H1 (cell line): ENCODE measurements around the gene TAF3. TPM values are rescaled to one million over a fixed set of nuclear protein-coding genes. Genes with fewer than 3 reads are reported as not detected.

Source experiments
- CTCF ChIA-PET: fragments of 300-600 bp; sonication (Branson Sonifier 250); formaldehyde crosslinking; loops from one replicate; lab custom pipeline; 2021; ENCODE audit not compliant: partially characterized antibody; lab: Charles Lee
- POLR2A ChIA-PET: fragments of 300-600 bp; sonication (Branson Sonifier 250); formaldehyde crosslinking; loops from one replicate; lab custom pipeline; 2021; ENCODE audit warnings: inconsistent platforms; ENCODE audit not compliant: partially characterized antibody; lab: Charles Lee
- DNase-seq, 2 experiments: peaks; one replicate each; pipeline versions ENCODE4 v3.0.0 to v3.0.0-alpha.2; 2010 to 2022; ENCODE audit warnings: low spot score in 2 of 2, low read depth in 1 of 2, mixed read lengths in 1 of 2
- FAIRE-seq: peaks from 2 replicates; lab custom pipeline; 2011; peaks lifted over from hg19 to GRCh38; lab: Jason Lieb, UNC
- H2AFZ ChIP-seq: 2 replicates; pipeline ENCODE4 v1.8.1; 2012; ENCODE audit warnings: low read length, inconsistent platforms
- H2AK5ac ChIP-seq: 2 replicates; pipeline ENCODE4 v1.6.1; 2013; ENCODE audit warnings: low read depth, low read length
- H2BK120ac ChIP-seq: replicated peaks from 2 replicates; pipeline ENCODE3; 2013; ENCODE audit warnings: low read depth, low read length, inconsistent platforms
- H2BK12ac ChIP-seq: 2 replicates; pipeline ENCODE4 v1.6.1; 2013; ENCODE audit warnings: low read depth, low read length
- H2BK15ac ChIP-seq: 2 replicates; pipeline ENCODE4 v1.6.1; 2013; ENCODE audit warnings: low read length
- H2BK20ac ChIP-seq: 2 replicates; pipeline ENCODE4 v1.6.1; 2013; ENCODE audit warnings: low read length
- H2BK5ac ChIP-seq: 2 replicates; pipeline ENCODE4 v1.6.1; 2013; ENCODE audit warnings: low read depth, low read length
- H3K14ac ChIP-seq: 2 replicates; pipeline ENCODE4 v1.6.1; 2013; ENCODE audit warnings: inconsistent platforms; ENCODE audit not compliant: insufficient read length
- H3K18ac ChIP-seq: 2 replicates; pipeline ENCODE4 v1.6.1; 2013; ENCODE audit warnings: low read length; ENCODE audit errors: extremely low read depth
- H3K23ac ChIP-seq: 2 replicates; pipeline ENCODE4 v1.6.1; 2013; ENCODE audit warnings: inconsistent platforms; ENCODE audit not compliant: insufficient read length
- H3K23me2 ChIP-seq: 2 replicates; pipeline ENCODE4 v1.6.1; 2013; ENCODE audit warnings: low read depth, low read length
- H3K27ac ChIP-seq: 2 replicates; pipeline ENCODE4 v1.6.1; 2011; ENCODE audit warnings: low read depth, low read length, inconsistent platforms
- H3K27me3 ChIP-seq, 4 experiments: replicated peaks in 1 of 4; 1 replicate in 1 of 4; 2 replicates in 3 of 4; pipeline versions ENCODE4 v1.6.1 to v1.8.1; 2011 to 2013; ENCODE audit warnings: low read length in 3 of 4, mild to moderate bottlenecking in 3 of 4, inconsistent platforms in 2 of 4, mixed read lengths in 2 of 4, moderate library complexity in 1 of 4; ENCODE audit not compliant: control insufficient read depth in 3 of 4, insufficient read depth in 3 of 4; ENCODE audit errors: extremely low read depth in 1 of 4
- H3K36me3 ChIP-seq, 4 experiments: 2 replicates each; pipeline versions ENCODE4 v1.6.1 to v1.8.1; 2011 to 2013; ENCODE audit warnings: mild to moderate bottlenecking in 4 of 4, low read length in 3 of 4, moderate library complexity in 2 of 4, control low read depth in 1 of 4, inconsistent platforms in 1 of 4; ENCODE audit not compliant: insufficient read depth in 4 of 4, control insufficient read depth in 2 of 4
- H3K4ac ChIP-seq: replicated peaks from 2 replicates; pipeline ENCODE3; 2013; ENCODE audit warnings: low read length, low read depth, mixed read lengths, inconsistent platforms; ENCODE audit not compliant: insufficient read length
- H3K4me1 ChIP-seq, 4 experiments: replicated peaks in 1 of 4; 1 replicate in 1 of 4; 2 replicates in 3 of 4; pipeline versions ENCODE4 v1.6.1 to v1.8.1; 2011 to 2013; ENCODE audit warnings: low read length in 3 of 4, inconsistent platforms in 2 of 4, mixed read lengths in 1 of 4; ENCODE audit not compliant: insufficient read depth in 4 of 4, control insufficient read depth in 3 of 4
- H3K4me2 ChIP-seq, 2 experiments: 2 replicates each; pipeline versions ENCODE4 v1.6.1 to v1.8.1; 2011 to 2013; ENCODE audit warnings: low read depth in 2 of 2, low read length in 2 of 2, control low read depth in 1 of 2, inconsistent platforms in 1 of 2, mild to moderate bottlenecking in 1 of 2; ENCODE audit not compliant: insufficient read depth in 1 of 2
- H3K4me3 ChIP-seq, 4 experiments: fragments of 200-600, 300-600 bp in 1 of 4; sonication (generic), shearing (Covaris generic), sonication (Bioruptor Twin) in 1 of 4; 2 replicates each; pipeline versions ENCODE4 v1.5.1 to v1.8.1; 2011 to 2016; ENCODE audit warnings: low read length in 4 of 4, low read depth in 3 of 4, control low read depth in 2 of 4, inconsistent platforms in 2 of 4, mild to moderate bottlenecking in 2 of 4, mixed read lengths in 1 of 4, moderate library complexity in 1 of 4; ENCODE audit not compliant: insufficient read depth in 2 of 4; ENCODE audit errors: extremely low read depth in 1 of 4
- H3K56ac ChIP-seq: replicated peaks from 2 replicates; pipeline ENCODE3; 2013; ENCODE audit warnings: low read depth, mild to moderate bottlenecking, mixed read lengths, low read length, inconsistent platforms; ENCODE audit not compliant: insufficient read length
- H3K79me1 ChIP-seq: 2 replicates; pipeline ENCODE4 v1.6.1; 2013; ENCODE audit warnings: low read depth, low read length, control low read depth
- H3K79me2 ChIP-seq, 2 experiments: 2 replicates each; pipeline versions ENCODE4 v1.6.1 to v1.8.1; 2012 to 2013; ENCODE audit warnings: low read length in 2 of 2, mild to moderate bottlenecking in 2 of 2, inconsistent platforms in 1 of 2; ENCODE audit not compliant: insufficient read depth in 2 of 2, control insufficient read depth in 1 of 2
- H3K9ac ChIP-seq, 4 experiments: replicated peaks in 1 of 4; 1 replicate in 1 of 4; 2 replicates in 3 of 4; pipeline versions ENCODE4 v1.6.1 to v1.8.1; 2011 to 2013; ENCODE audit warnings: low read depth in 3 of 4, low read length in 3 of 4, control low read depth in 2 of 4, mild to moderate bottlenecking in 2 of 4, moderate library complexity in 2 of 4, inconsistent platforms in 1 of 4; ENCODE audit errors: extremely low read depth in 1 of 4
- H3K9me3 ChIP-seq, 2 experiments: 2 replicates each; pipeline versions ENCODE4 v1.6.1 to v1.8.1; 2012 to 2013; ENCODE audit warnings: mild to moderate bottlenecking in 2 of 2, moderate library complexity in 2 of 2, control low read depth in 1 of 2, inconsistent platforms in 1 of 2, low read depth in 1 of 2, low read length in 1 of 2, mixed read lengths in 1 of 2; ENCODE audit not compliant: insufficient read depth in 2 of 2
- H4K20me1 ChIP-seq, 2 experiments: replicated peaks in 1 of 2; 2 replicates each; pipeline versions ENCODE3 to v1.8.1; 2011 to 2013; ENCODE audit warnings: inconsistent platforms in 2 of 2, low read length in 2 of 2, mild to moderate bottlenecking in 1 of 2; ENCODE audit not compliant: insufficient read depth in 2 of 2, control insufficient read depth in 1 of 2
- H4K5ac ChIP-seq: 2 replicates; pipeline ENCODE4 v1.6.1; 2013; ENCODE audit warnings: low read length, low read depth, mixed read lengths, inconsistent platforms; ENCODE audit not compliant: insufficient read length
- H4K8ac ChIP-seq: 2 replicates; pipeline ENCODE4 v1.8.0; 2013; ENCODE audit warnings: mild to moderate bottlenecking, moderate library complexity, low read length, inconsistent platforms; ENCODE audit not compliant: insufficient read depth; ENCODE audit errors: extremely low read depth
- H4K91ac ChIP-seq: replicated peaks from 2 replicates; pipeline ENCODE3; 2013; ENCODE audit warnings: low read length, mixed read lengths, inconsistent platforms; ENCODE audit not compliant: insufficient read length
- CBX8 ChIP-seq: fragments of 300-800, 300-1000 bp; sonication (generic); IDR thresholded peaks from 2 replicates; pipeline ENCODE4 v1.7.1; 2016; ENCODE audit warnings: low read depth, low read length, borderline replicate concordance
- CTBP2 ChIP-seq: IDR thresholded peaks from 2 replicates; pipeline ENCODE4 v1.7.0; 2011; ENCODE audit warnings: borderline replicate concordance, mild to moderate bottlenecking, moderate library complexity, mixed read lengths, low read length; ENCODE audit not compliant: insufficient read depth, insufficient read length
- EP300 ChIP-seq, 2 experiments: IDR thresholded peaks; 1 replicate in 1 of 2; 2 replicates in 1 of 2; pipeline ENCODE4 v1.6.1; 2011 to 2012; ENCODE audit warnings: low read depth in 2 of 2, low read length in 2 of 2, mild to moderate bottlenecking in 2 of 2, borderline replicate concordance in 1 of 2, inconsistent platforms in 1 of 2, moderate library complexity in 1 of 2
- KDM4A ChIP-seq: IDR thresholded peaks from one replicate; pipeline ENCODE4 v1.7.1; 2012; ENCODE audit warnings: low read depth, mild to moderate bottlenecking, moderate library complexity, low read length, inconsistent platforms; ENCODE audit not compliant: severe bottlenecking
- ZNF274 ChIP-seq: IDR thresholded peaks from 2 replicates; pipeline ENCODE4 v1.7.0; 2012; ENCODE audit warnings: low read length, borderline replicate concordance; ENCODE audit errors: extremely low read depth
- WGBS, 2 experiments: shearing (Covaris generic) in 1 of 2; methylation state at CpG; one replicate each; pipeline versions ENCODE4 v1.1.6 to v1.1.7; 2013 to 2015; ENCODE audit warnings: low lambda C conversion rate in 2 of 2, mixed read lengths in 2 of 2, inconsistent platforms in 1 of 2, low coverage in 1 of 2, missing lambda C conversion rate in 1 of 2; ENCODE audit not compliant: insufficient replicate concordance in 2 of 2, insufficient coverage in 1 of 2, insufficient read length in 1 of 2; ENCODE audit errors: extremely low coverage in 1 of 2, missing lambda C conversion rate in 1 of 2; 5-methylcytosine and 5-hydroxymethylcytosine counted together
- polyA plus RNA-seq, 7 experiments: library from polyadenylated mRNA; depleted of rRNA in 3 of 7; stranded (reverse) in 5 of 7; unstranded in 2 of 7; fragments of >200 nt in 5 of 7; fragments of 200-250 nt in 2 of 7; gene quantifications; 1 replicate in 5 of 7; 2 replicates in 1 of 7; 4 replicates in 1 of 7; pipeline versions ENCODE4 v1.2.1 to v1.2.3, GENCODE V29; 2011 to 2013; ENCODE audit warnings: missing spikeins in 2 of 7, mixed read lengths in 2 of 7
- total RNA-seq: library from RNA; stranded (reverse); fragmentation: NEBNext Ultra II Directional; extraction: Animal tissue kit (Norgen Biotek cat#: 25700); gene quantifications from 2 replicates; pipeline ENCODE4 v1.2.1, GENCODE V29; 2021

TAF3 gene
- total and polyA plus RNA-seq, 2 of the 8 experiments (the other 6 are each of a cell fraction or from before 2014, with no cell fraction given): 1.5 to 11.2 TPM

DNA sequence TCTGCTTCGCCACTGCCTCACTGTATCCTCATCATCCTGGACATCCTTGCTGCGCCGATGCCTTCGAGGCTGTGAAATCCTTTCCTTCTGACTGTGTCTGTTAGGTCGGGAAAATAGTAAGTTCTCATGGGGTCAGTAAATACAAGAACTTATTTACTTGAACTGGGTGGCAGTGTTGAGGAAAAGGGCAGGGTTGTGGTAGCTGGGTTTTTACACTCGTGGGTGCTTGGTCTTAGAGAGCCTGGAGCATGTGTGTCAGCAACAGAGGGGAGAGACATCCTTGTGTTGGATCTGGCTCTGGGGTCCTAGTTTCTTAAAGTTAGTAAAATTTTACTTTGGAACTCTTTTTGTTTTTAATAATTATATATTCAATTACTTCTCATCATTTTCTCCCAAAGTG lies 123.3 kb downstream of the TAF3 start:
- H4K8ac ChIP-seq: no peak overlapping the region
- H3K4me3 ChIP-seq: no peak overlapping the region
- H3K23ac ChIP-seq: no peak overlapping the region
- H3K9ac ChIP-seq: no peak overlapping the region
- H3K27ac ChIP-seq: no peak overlapping the region
- H4K20me1 ChIP-seq: no peaks in the 10 kb centered on the region
- H4K5ac ChIP-seq: no peak overlapping the region
- H4K91ac ChIP-seq: no peak overlapping the region
- no peaks in the 10 kb centered on the region for H3K27me3 ChIP-seq
- no peak overlapping the region for H2BK5ac ChIP-seq
- H2BK20ac ChIP-seq: no peak overlapping the region
- no peak overlapping the region for H2AK5ac ChIP-seq
- no peaks in the 10 kb centered on the region; the same call in 1 of the 2 replicates for H3K23me2 ChIP-seq
- no peak overlapping the region for H3K18ac ChIP-seq
- H2AFZ ChIP-seq: no peak overlapping the region
- ChIA-PET CTCF (interaction anchor here (1.6 kb wide), 1 partner anchor 13 kb away, joined by 5 read pairs; no protein-coding TSS in a partner anchor), POLR2A (interaction anchor here (0.6 kb wide), 1 partner anchor 57 kb away, joined by 4 read pairs; no protein-coding TSS in a partner anchor)
- no peak overlapping the region for H3K4me2 ChIP-seq
- no peak overlapping the region for H3K4ac ChIP-seq
- no peak overlapping the region for H3K14ac ChIP-seq
- no peak overlapping the region for H2BK12ac ChIP-seq
- 92% methylated on average over 6 of the region's 6 CpGs; no CpG with 5 or more reads in 1 of the 2 experiments for WGBS, 2 experiments
- H3K79me2 ChIP-seq: peaks cover 0 to 3% of the 10 kb centered on the region in 2 experiments; a peak in 2 of 4 replicates
- no peaks in the 10 kb centered on the region; the same call in 1 of the 2 replicates for H3K79me1 ChIP-seq
- no peak overlapping the region for H2BK120ac ChIP-seq
- H3K36me3 ChIP-seq: no peaks in the 10 kb centered on the region
- no peak for FAIRE-seq
- DNase-seq: no peak
- peaks cover 0 to 13% (median 9%) of the 10 kb centered on the region in 4 experiments; a peak in 5 of 7 replicates for H3K4me1 ChIP-seq
- TF ChIP-seq ZNF274 (no peak), KDM4A (no peak), EP300 (IDR thresholded peaks at IDR 0.05; ENCODE audit: borderline replicate concordance in 1 of 2, low read depth in 2 of 2, low read length in 2 of 2) (no peak), CBX8 (no peak), CTBP2 (no peak)
- H3K9me3 ChIP-seq: no peaks in the 10 kb centered on the region
- H3K56ac ChIP-seq: no peak overlapping the region
- no peak overlapping the region for H2BK15ac ChIP-seq
